ENCODE measurements around the gene LMO1. TPM values are rescaled to one million over a fixed set of nuclear protein-coding genes. Genes with fewer than 3 reads are reported as not detected.

Gene LMO1
- total RNA-seq, 4 donors from 2014 or later: 0.50 TPM; not detected in 3

DNA sequence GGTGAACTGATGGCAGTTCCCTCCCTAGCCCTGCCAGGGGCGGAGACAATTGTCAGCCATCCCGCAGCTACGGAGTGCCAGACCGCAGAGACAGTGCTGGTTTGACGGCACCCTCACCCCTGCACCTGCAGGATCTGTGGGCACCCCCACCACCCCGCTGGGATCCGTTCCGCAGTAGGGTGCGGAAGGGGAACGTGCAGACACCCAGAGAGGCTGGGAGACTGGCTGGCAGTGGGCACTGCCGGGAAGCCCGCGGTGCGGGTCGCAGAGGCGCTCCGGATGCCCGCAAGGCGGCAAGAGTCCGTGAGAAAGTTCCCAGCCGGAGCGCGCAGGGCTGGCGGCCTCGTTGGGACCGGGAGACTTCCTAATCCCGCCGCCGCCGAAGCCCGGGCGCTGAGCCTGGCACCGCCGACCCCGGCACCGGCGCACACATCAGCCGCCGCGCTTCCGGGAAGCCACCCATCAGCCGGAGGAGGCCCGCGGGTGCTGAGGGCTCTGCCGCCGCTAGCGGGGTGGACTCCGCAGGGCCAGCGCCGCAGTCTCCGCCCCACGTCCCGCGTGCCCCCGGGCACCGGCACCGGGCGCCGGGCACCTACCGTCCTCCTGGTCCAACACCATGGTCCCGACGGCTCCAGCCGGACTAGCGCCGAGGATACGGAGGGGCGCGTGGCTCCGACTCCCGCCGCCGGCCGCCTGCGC lies 4.3 kb upstream of the LMO1 start:
- intact Hi-C loops (cut with DNase I): loop anchor here (10.0 kb wide), 1 partner anchor 263 kb away; no protein-coding TSS in a partner anchor
- Histone ChIP-seq H3K9me3 (no peaks in the 10 kb centered on the region), H3K4me3 (peak overlapping the region; percentile 55 to 57 (median 56)), H3K36me3 (no peaks in the 10 kb centered on the region), H3K4me1 (peaks cover 13 to 31% (median 29%) of the 10 kb centered on the region in 4 donors), H3K27me3 (peaks cover 0 to 76% (median 27%) of the 10 kb centered on the region in 4 donors), H3K27ac (replicated peaks in 1 of 4) (no peak overlapping the region)
- no peak for DNase-seq (ENCODE audit: extremely low spot score)
- TF ChIP-seq POLR2AphosphoS5 (IDR thresholded peaks at IDR 0.05): no peak
- TF ChIP-seq POLR2A (IDR thresholded peaks at IDR 0.05; ENCODE audit: low read depth): no peak
- no peak for TF ChIP-seq EP300 (IDR thresholded peaks at IDR 0.05)
- WGBS: 43% methylated on average over 4 of the region's 74 CpGs

GRCh38 chr11:8267280-8267679 lies 3.6 kb upstream of the LMO1 start:
- Histone ChIP-seq H3K27me3 (peaks cover 0 to 79% (median 27%) of the 10 kb centered on the region in 4 donors), H3K4me1 (peaks cover 18 to 37% (median 36%) of the 10 kb centered on the region in 4 donors), H3K27ac (replicated peaks in 1 of 4) (no peak overlapping the region), H3K9me3 (no peaks in the 10 kb centered on the region), H3K36me3 (no peaks in the 10 kb centered on the region), H3K4me3 (no peak overlapping the region)
- TF ChIP-seq CTCF (IDR thresholded peaks at IDR 0.05) (no peak), POLR2A (IDR thresholded peaks at IDR 0.05; ENCODE audit: low read depth) (no peak), POLR2AphosphoS5 (IDR thresholded peaks at IDR 0.05) (no peak), EP300 (IDR thresholded peaks at IDR 0.05) (no peak)
- intact Hi-C loops (cut with DNase I): loop anchor here (10.0 kb wide), 1 partner anchor 262 kb away; no protein-coding TSS in a partner anchor
- no peak for DNase-seq (ENCODE audit: extremely low spot score)
- 83% methylated on average over 4 of the region's 5 CpGs for WGBS

GRCh38 chr11:8266246-8267241 lies 2.9 kb upstream of the LMO1 start:
- 93% methylated on average over 10 of the region's 11 CpGs for WGBS

DNA sequence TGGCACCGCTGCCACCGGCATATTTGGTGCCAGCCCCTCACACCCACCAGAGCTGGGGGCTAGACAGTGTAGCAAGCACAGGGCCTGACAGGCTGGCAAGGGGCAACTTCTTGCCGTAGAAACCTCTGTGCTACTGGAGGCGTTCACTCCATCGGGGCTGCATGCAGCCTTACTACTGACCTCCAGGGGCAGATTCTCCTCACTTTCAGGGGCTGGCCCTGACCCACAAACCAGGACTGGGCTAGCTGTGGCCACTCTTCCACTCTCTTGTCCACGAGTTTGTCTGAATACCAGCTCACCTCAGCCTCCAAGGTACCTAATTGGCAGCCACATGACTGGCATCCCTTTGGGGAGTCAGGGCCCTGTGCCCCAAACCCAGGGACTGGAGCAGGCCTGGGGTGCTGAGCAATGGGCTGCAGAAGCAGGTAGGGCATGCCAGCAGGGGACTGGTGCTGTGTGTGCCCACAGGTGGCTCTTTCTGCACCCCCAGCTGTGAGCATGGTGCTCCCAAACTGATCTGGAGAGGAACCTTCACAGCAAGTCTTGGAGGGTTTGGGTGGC lies 2.1 kb upstream of the LMO1 start:
- H3K36me3 ChIP-seq: no peaks in the 10 kb centered on the region
- peaks cover 0 to 85% (median 27%) of the 10 kb centered on the region in 4 donors for H3K27me3 ChIP-seq
- H3K4me1 ChIP-seq: peaks cover 20 to 41% (median 40%) of the 10 kb centered on the region in 4 donors
- WGBS: 83% methylated on average over 3 of the region's 6 CpGs
- no peaks in the 10 kb centered on the region for H3K9me3 ChIP-seq
- DNase-seq (ENCODE audit: extremely low spot score): no peak
- no peak overlapping the region for H3K4me3 ChIP-seq
- intact Hi-C loops (cut with DNase I): loop anchor here (10.0 kb wide), 1 partner anchor 261 kb away; no protein-coding TSS in a partner anchor
- TF ChIP-seq EP300 (IDR thresholded peaks at IDR 0.05) (no peak), POLR2A (IDR thresholded peaks at IDR 0.05; ENCODE audit: low read depth) (no peak)
- H3K27ac ChIP-seq (replicated peaks in 1 of 4): no peak overlapping the region

More at GRCh38 chr11:8266246-8267241, 2.9 kb upstream of the LMO1 start:
- Histone ChIP-seq H3K4me3 (no peak overlapping the region), H3K4me1 (peaks cover 20 to 41% (median 40%) of the 10 kb centered on the region in 4 donors), H3K27me3 (peaks cover 0 to 86% (median 27%) of the 10 kb centered on the region in 4 donors), H3K9me3 (no peaks in the 10 kb centered on the region), H3K36me3 (no peaks in the 10 kb centered on the region), H3K27ac (replicated peaks in 1 of 4) (no peak overlapping the region)
- no peak for DNase-seq (ENCODE audit: extremely low spot score)
- intact Hi-C loops (cut with DNase I): loop anchor here (10.0 kb wide), 1 partner anchor 262 kb away; no protein-coding TSS in a partner anchor
- TF ChIP-seq POLR2A (IDR thresholded peaks at IDR 0.05; ENCODE audit: low read depth) (no peak), POLR2AphosphoS5 (IDR thresholded peaks at IDR 0.05) (no peak), CTCF (IDR thresholded peaks at IDR 0.05) (no peak), EP300 (IDR thresholded peaks at IDR 0.05) (no peak)

- Histone ChIP-seq H3K36me3 (no peaks in the 10 kb centered on the region), H3K27ac (replicated peaks in 1 of 4) (peak overlapping the region in 2 of 4 donors; percentile 45 to 60), H3K4me3 (peak overlapping the region; percentile 61 to 72 (median 64)), H3K9me3 (no peaks in the 10 kb centered on the region), H3K4me1 (peaks cover 21 to 42% (median 40%) of the 10 kb centered on the region in 4 donors), H3K27me3 (peaks cover 0 to 62% (median 22%) of the 10 kb centered on the region in 4 donors)
- peak in 1 of 3 experiments; percentile 16 for TF ChIP-seq CTCF (IDR thresholded peaks at IDR 0.05)
- no peak for TF ChIP-seq EP300 (IDR thresholded peaks at IDR 0.05)
- 1% methylated on average over 26 of the region's 53 CpGs for WGBS
- no peak for DNase-seq (ENCODE audit: extremely low spot score)
- intact Hi-C loops (cut with DNase I): loop anchor here (1.0 to 10.0 kb wide), 2 partner anchors 38 to 258 kb away; no protein-coding TSS in a partner anchor
Observed at GRCh38 chr11:8263109-8263768, 439 bp downstream of the LMO1 start.

All from esophagus muscularis mucosa (tissue), 4 donors.